GM12872 (cell line): Measurements from ENCODE around the gene ZNF460.

Experiments used
- TF ChIP-seq, protein P1 (sequence below): IDR thresholded peaks from 3 replicates; pipeline ENCODE4 v1.5.1; 2011; ENCODE audit warnings: low read depth, mild to moderate bottlenecking, low read length, moderate library complexity; ENCODE audit not compliant: insufficient read depth

Gene ZNF460

DNA sequence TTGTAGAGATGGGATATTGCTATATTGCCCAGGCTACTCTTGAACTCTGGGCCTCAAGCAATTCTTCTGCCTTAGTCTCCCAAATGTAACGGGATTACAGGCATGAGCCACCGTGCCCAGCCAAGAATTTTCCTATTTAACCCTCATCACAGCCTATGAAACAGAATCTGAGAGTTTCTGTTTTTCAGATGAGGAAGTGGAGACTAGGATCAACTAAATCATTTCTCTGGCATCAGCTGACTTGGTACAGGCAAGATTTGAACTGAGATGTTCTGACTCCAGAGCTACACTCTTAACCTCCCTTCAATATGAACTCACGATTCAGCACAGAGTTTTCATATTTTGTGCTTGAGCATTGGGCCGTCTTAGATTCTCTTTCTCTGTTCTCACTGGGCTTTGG is 8.1 kb downstream of the ZNF460 start:
- TF ChIP-seq, protein P1, sequence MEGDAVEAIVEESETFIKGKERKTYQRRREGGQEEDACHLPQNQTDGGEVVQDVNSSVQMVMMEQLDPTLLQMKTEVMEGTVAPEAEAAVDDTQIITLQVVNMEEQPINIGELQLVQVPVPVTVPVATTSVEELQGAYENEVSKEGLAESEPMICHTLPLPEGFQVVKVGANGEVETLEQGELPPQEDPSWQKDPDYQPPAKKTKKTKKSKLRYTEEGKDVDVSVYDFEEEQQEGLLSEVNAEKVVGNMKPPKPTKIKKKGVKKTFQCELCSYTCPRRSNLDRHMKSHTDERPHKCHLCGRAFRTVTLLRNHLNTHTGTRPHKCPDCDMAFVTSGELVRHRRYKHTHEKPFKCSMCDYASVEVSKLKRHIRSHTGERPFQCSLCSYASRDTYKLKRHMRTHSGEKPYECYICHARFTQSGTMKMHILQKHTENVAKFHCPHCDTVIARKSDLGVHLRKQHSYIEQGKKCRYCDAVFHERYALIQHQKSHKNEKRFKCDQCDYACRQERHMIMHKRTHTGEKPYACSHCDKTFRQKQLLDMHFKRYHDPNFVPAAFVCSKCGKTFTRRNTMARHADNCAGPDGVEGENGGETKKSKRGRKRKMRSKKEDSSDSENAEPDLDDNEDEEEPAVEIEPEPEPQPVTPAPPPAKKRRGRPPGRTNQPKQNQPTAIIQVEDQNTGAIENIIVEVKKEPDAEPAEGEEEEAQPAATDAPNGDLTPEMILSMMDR, result no peak

DNA sequence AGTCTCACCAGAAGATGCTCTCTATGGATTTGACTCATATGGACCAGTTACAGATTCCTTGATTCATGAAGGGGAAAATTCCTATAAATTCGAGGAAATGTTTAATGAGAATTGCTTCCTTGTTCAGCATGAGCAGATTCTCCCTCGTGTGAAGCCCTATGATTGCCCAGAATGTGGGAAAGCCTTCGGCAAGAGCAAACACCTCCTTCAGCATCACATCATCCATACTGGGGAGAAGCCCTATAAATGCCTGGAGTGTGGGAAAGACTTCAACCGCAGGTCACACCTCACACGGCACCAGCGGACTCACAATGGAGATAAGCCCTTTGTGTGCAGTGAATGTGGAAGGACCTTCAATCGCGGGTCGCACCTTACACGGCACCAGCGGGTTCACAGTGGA is 10.7 kb downstream of the ZNF460 start:
- TF ChIP-seq, protein P1, result no peak

DNA sequence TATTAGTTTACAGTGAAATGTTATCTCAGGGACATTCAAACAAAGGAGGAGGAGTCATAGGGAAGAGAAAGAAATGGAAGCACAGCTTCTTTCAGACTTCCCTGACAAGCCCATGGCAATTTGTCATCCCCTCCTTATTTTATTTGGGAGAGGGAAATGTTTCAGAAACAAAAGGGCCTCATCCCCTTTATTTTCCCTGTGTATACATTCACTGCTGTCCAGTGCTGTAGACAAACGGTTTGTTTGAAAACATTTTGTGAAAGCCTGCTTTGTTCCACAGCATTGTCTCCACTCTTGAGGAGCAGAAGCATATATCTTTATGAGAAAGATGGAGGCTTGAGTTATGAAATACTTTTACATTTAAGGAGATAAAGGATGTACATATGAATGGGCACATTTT is 12.3 kb downstream of the ZNF460 start:
- TF ChIP-seq, protein P1, result no peak

DNA sequence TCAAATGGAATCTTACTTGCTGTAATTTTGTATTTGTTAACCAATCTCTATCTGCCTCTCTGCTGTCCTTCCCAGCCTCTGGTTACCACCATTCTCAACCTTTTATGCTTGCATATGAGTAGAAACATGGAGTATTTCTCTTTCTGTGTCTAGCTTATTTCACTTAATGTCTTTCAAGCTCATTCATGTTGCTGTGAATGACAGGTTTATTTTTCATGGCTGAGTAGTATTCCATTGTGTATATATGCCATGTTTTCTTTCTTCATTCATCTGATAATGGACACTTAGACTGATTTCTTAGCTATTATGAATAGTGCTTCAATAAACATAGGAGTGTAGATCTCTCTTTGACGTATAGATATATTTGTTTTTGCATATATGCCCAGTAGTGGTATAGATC is 13.4 kb downstream of the ZNF460 start:
- TF ChIP-seq, protein P1, result no peak

DNA sequence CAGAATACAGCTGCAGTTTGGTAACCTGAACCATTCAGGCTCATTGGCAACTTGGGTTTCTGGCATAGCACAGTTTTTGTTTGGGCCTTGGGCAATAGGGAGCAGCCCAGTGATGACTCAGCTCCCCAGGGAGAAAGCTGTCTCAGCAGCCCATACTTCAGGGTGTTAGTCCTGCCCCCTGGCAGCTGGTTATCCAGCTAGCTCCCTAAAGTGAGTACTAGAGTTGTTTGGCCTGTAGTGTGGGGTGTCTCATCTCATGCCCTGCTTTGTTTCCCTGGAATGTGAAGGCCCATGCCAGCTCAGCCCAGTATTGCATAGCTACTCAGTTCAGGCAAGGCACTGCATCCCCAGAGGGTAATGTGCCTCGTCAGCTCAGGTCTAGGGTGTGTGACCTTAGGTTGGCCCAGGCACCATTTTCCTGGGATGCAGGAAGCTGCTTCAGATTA is 21.8 kb downstream of the ZNF460 start:
- TF ChIP-seq, protein P1, result no peak

DNA sequence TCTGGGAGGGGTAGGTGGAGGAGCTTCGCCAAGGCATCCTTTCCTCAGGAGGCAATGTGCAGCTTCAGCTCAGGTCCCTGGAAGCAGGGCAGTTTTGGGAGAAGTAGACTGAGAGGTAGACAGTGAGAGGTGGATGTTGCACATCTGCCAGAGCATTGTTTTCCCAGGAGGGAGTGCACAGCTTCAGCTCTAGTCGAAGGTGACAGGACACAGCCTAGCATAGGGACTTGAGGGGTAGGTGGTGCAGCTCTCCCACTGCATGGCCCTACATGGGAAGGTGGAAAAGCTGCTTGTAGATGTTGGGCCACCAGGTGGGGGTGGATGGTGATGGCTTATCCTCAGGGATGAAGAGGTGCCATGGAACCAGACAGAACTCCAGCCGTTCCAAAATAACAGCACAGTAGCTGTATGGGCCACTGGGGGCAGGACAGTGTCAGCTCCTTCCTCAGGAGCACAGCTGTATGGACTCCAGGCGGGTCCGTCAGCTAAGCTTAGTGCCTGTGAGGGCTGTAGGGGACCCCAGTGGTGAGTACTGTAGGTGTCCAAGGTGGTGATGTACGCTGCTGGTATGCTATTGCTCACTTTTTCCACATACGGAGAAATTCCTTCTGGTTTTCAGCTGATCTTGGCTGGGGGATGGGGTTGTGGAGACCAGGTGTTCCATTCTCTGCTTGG is 22.6 kb downstream of the ZNF460 start:
- TF ChIP-seq, protein P1, result no peak

DNA sequence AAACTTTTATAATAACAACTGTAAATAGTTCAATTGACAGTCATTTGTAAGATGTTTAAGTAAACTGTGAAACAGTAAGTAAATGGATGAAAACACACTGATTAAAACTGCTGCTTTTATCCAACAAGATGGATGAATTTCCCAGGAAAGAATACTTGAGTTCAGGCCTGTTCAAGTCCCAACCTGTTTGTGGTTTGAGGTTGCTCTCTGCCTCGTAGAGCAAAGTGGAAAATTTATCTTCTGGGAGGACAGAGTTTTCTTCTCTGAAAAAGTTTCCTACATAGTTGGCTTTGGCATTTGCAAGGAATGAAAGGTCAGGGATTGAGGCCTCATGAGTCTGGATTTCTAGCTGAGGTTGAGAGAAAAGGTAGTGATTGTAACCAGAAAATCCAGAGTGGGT is 24.8 kb downstream of the ZNF460 start:
- TF ChIP-seq, protein P1, result no peak
